ENCODE measurements around the gene CHD1. TPM values are rescaled to one million over a fixed set of nuclear protein-coding genes. Genes with fewer than 3 reads are reported as not detected.

Gene CHD1
- total RNA-seq, 1 experiment from 2014 or later, result 41.8 TPM

GRCh38 chr5:98836175-98836574 is 92.6 kb downstream of the CHD1 start (continued):
- TF ChIP-seq, protein P1, sequence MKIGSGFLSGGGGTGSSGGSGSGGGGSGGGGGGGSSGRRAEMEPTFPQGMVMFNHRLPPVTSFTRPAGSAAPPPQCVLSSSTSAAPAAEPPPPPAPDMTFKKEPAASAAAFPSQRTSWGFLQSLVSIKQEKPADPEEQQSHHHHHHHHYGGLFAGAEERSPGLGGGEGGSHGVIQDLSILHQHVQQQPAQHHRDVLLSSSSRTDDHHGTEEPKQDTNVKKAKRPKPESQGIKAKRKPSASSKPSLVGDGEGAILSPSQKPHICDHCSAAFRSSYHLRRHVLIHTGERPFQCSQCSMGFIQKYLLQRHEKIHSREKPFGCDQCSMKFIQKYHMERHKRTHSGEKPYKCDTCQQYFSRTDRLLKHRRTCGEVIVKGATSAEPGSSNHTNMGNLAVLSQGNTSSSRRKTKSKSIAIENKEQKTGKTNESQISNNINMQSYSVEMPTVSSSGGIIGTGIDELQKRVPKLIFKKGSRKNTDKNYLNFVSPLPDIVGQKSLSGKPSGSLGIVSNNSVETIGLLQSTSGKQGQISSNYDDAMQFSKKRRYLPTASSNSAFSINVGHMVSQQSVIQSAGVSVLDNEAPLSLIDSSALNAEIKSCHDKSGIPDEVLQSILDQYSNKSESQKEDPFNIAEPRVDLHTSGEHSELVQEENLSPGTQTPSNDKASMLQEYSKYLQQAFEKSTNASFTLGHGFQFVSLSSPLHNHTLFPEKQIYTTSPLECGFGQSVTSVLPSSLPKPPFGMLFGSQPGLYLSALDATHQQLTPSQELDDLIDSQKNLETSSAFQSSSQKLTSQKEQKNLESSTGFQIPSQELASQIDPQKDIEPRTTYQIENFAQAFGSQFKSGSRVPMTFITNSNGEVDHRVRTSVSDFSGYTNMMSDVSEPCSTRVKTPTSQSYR (CRISPR knock-in tag; IDR thresholded peaks at IDR 0.05), result no peak
- TF ChIP-seq RORB (CRISPR knock-in tag; IDR thresholded peaks at IDR 0.05), result no peak
- TF ChIP-seq ZNF263 (CRISPR knock-in tag; IDR thresholded peaks at IDR 0.05; ENCODE audit: low read depth), result no peak
- TF ChIP-seq, protein P2, sequence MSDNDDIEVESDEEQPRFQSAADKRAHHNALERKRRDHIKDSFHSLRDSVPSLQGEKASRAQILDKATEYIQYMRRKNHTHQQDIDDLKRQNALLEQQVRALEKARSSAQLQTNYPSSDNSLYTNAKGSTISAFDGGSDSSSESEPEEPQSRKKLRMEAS (CRISPR knock-in tag; IDR thresholded peaks at IDR 0.05), result no peak
- no peak for TF ChIP-seq ELF4 (CRISPR knock-in tag; IDR thresholded peaks at IDR 0.05; ENCODE audit: low read depth)
- TF ChIP-seq NFE2L1 (CRISPR knock-in tag; IDR thresholded peaks at IDR 0.05), result no peak
- no peak for TF ChIP-seq ZMAT4 (CRISPR knock-in tag; IDR thresholded peaks at IDR 0.05)
- no peak for TF ChIP-seq ZSCAN18 (CRISPR knock-in tag; IDR thresholded peaks at IDR 0.05)
- TF ChIP-seq TEAD4 (CRISPR knock-in tag; IDR thresholded peaks at IDR 0.05), result no peak
- TF ChIP-seq AFF4 (CRISPR knock-in tag; IDR thresholded peaks at IDR 0.05; ENCODE audit: borderline replicate concordance), result no peak
- no peak for TF ChIP-seq ZNF423 (CRISPR knock-in tag; IDR thresholded peaks at IDR 0.05)
- TF ChIP-seq ZNF671 (CRISPR knock-in tag; IDR thresholded peaks at IDR 0.05), result no peak

- peaks cover 10% of the 10 kb centered on the region for H3K9me3 Mint-ChIP-seq
- no peak for DNase-seq (ENCODE audit: low spot score)
- no peak overlapping the region for H3K4me3 Mint-ChIP-seq
- TF ChIP-seq IRF2 (CRISPR knock-in tag; IDR thresholded peaks at IDR 0.05; ENCODE audit: borderline replicate concordance, low read depth) (no peak), E2F1 (CRISPR knock-in tag; IDR thresholded peaks at IDR 0.05) (no peak), GABPB1 (CRISPR knock-in tag; IDR thresholded peaks at IDR 0.05) (no peak), EMX1 (CRISPR knock-in tag; IDR thresholded peaks at IDR 0.05) (no peak), ELF4 (CRISPR knock-in tag; IDR thresholded peaks at IDR 0.05; ENCODE audit: low read depth) (no peak), ERG (CRISPR knock-in tag; IDR thresholded peaks at IDR 0.05) (no peak), ZMAT4 (CRISPR knock-in tag; IDR thresholded peaks at IDR 0.05) (no peak), RELA (CRISPR knock-in tag; IDR thresholded peaks at IDR 0.05; ENCODE audit: borderline replicate concordance) (no peak), ZNF671 (CRISPR knock-in tag; IDR thresholded peaks at IDR 0.05) (no peak), JUN (CRISPR knock-in tag; IDR thresholded peaks at IDR 0.05) (no peak)
- TF ChIP-seq, protein P3, sequence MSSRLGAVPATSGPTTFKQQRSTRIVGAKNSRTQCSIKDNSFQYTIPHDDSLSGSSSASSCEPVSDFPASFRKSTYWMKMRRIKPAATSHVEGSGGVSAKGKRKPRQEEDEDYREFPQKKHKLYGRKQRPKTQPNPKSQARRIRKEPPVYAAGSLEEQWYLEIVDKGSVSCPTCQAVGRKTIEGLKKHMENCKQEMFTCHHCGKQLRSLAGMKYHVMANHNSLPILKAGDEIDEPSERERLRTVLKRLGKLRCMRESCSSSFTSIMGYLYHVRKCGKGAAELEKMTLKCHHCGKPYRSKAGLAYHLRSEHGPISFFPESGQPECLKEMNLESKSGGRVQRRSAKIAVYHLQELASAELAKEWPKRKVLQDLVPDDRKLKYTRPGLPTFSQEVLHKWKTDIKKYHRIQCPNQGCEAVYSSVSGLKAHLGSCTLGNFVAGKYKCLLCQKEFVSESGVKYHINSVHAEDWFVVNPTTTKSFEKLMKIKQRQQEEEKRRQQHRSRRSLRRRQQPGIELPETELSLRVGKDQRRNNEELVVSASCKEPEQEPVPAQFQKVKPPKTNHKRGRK (CRISPR knock-in tag; IDR thresholded peaks at IDR 0.05; ENCODE audit: borderline replicate concordance), result no peak
- TF ChIP-seq, protein P4, sequence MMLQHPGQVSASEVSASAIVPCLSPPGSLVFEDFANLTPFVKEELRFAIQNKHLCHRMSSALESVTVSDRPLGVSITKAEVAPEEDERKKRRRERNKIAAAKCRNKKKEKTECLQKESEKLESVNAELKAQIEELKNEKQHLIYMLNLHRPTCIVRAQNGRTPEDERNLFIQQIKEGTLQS (CRISPR knock-in tag; conservative IDR thresholded peaks at IDR 0.05), result no peak
- ChIA-PET CTCF (no interaction called here), POLR2A (no interaction called here)
- H3K27me3 Mint-ChIP-seq (ENCODE audit: low read depth), result no peaks in the 10 kb centered on the region
- H3K27ac Mint-ChIP-seq, result no peak overlapping the region
- no peaks in the 10 kb centered on the region; the same call in 1 of the 2 replicates for H3K36me3 Mint-ChIP-seq
- H3K4me1 Mint-ChIP-seq, result peaks cover 10% of the 10 kb centered on the region; the same call in 1 of the 2 replicates
- ATAC-seq, result no peak
Measured at GRCh38 chr5:98827588-98828284, 101.1 kb downstream of the CHD1 start.

All from WTC11 (cell line).